Retinal pigment epithelial cell (primary cell): ENCODE data around the gene GALNT18.

Source experiments
- DNase-seq: peaks from one replicate; pipeline ENCODE4 v3.0.0-alpha.2; 2010; ENCODE audit warnings: low read depth
- H3K4me3 ChIP-seq: 2 replicates; pipeline ENCODE4 v1.5.1; 2011; ENCODE audit warnings: mild to moderate bottlenecking, low read length, control low read depth, moderate library complexity
- TF ChIP-seq, protein P1 (sequence below): conservative IDR thresholded peaks from 2 replicates; pipeline ENCODE4 v1.5.1; 2011; ENCODE audit warnings: low read depth, low read length, control low read depth, inconsistent platforms

Gene GALNT18

DNA sequence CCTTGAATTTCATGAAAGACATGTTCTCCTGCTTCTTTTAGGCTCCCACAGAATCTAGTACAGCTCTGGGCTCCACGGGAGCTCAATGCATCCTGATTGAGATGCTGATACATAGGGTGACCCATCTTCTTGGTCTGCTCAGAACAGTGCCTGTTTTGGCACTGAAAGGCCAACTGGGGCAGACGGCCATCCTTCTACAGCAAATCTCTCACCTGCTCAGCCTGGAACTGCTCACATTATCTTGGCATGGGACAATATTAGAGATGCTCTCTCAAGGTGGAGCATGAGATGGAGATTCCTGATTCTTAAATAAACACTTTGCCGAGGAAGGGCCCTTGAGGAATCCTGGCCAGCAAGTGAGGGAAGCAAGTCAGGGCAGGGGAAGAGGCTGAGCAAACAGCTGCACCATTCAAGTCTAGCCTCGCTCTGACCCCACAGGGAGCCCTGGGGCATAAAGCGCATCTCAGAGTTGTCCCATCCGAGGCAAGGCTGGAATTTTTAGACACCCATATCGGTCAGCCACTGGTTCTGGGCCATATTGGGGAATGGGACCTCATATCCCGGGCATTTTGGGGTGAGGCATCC lies 210.3 kb downstream of the GALNT18 start:
- DNase-seq, result no peak
- H3K4me3 ChIP-seq, result no peak overlapping the region
- TF ChIP-seq, protein P1, sequence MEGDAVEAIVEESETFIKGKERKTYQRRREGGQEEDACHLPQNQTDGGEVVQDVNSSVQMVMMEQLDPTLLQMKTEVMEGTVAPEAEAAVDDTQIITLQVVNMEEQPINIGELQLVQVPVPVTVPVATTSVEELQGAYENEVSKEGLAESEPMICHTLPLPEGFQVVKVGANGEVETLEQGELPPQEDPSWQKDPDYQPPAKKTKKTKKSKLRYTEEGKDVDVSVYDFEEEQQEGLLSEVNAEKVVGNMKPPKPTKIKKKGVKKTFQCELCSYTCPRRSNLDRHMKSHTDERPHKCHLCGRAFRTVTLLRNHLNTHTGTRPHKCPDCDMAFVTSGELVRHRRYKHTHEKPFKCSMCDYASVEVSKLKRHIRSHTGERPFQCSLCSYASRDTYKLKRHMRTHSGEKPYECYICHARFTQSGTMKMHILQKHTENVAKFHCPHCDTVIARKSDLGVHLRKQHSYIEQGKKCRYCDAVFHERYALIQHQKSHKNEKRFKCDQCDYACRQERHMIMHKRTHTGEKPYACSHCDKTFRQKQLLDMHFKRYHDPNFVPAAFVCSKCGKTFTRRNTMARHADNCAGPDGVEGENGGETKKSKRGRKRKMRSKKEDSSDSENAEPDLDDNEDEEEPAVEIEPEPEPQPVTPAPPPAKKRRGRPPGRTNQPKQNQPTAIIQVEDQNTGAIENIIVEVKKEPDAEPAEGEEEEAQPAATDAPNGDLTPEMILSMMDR, result no peak

DNA sequence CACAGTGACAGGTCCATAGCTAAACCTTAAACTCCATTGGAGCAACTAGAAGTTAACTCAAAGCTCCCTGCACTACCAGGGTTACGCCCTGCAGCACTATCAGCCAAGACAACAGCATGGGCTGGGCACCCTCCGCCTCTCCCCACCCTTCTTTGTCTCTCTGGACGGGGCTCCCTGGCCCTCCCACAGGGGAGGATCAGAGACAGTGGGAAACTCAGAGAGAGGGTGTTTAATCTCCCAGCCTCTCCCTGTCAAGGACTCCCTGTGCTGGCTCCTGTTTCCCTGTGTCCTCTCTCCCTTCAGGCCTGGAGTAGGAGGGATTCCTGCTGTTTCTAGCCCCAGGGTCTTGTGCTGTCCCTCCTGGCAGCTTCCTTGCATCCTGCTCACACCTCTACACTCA lies 211.9 kb downstream of the GALNT18 start:
- DNase-seq, result no peak
- TF ChIP-seq, protein P1, result no peak
- no peak overlapping the region for H3K4me3 ChIP-seq

DNA sequence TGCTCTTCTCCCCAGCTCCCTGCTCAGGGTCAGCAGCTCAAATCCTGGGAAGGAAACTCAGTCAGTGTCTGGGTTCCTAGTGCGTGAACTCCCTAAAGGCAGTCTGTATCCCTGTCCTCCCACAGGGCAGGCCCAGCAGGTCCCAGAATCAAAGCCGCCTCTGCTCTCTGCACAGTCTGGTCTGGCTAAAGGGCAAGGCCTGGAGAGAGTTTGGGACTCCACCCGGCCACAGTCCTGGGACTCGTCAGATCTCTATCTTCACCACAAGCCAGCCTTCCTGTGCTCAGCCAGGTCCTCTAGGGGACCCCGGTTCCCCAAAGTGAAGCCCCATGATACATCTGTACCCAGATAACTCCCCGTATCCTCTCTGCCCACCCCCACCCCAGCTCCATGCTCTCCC lies 212.6 kb downstream of the GALNT18 start:
- no peak overlapping the region for H3K4me3 ChIP-seq
- no peak for DNase-seq
- TF ChIP-seq, protein P1, result no peak

- TF ChIP-seq, protein P1, result no peak
- no peak for DNase-seq
- H3K4me3 ChIP-seq, result no peak overlapping the region
These were observed 213.2 kb downstream of the GALNT18 start for GRCh38 chr11:11408436-11409221.

GRCh38 chr11:11407763-11408084 lies 214.1 kb downstream of the GALNT18 start:
- no peak overlapping the region for H3K4me3 ChIP-seq
- TF ChIP-seq, protein P1, result no peak
- no peak for DNase-seq

GRCh38 chr11:11407065-11407762 lies 214.6 kb downstream of the GALNT18 start:
- no peak overlapping the region for H3K4me3 ChIP-seq
- TF ChIP-seq, protein P1, result no peak
- DNase-seq, result no peak

GRCh38 chr11:11406652-11407051 lies 215.2 kb downstream of the GALNT18 start:
- no peak overlapping the region for H3K4me3 ChIP-seq
- no peak for DNase-seq
- TF ChIP-seq, protein P1, result no peak
